Measurements from ENCODE around the gene CD74. TPM values are rescaled to one million over a fixed set of nuclear protein-coding genes. Genes with fewer than 3 reads are reported as not detected.
A peak's percentile ranks its signal among the peaks of the same experiment; 100 is the strongest.

CD74 gene
- total and polyA plus RNA-seq, 4 donors = 176 to 327 (median 257) TPM

GRCh38 chr5:150448952-150449516 is 36.3 kb upstream of the CD74 start:
- Histone ChIP-seq H3K36me3 (ENCODE audit: control insufficient read depth in 4 of 4, insufficient read depth in 3 of 4, low read depth in 1 of 4, low read length in 3 of 4) (peaks cover 17 to 40% (median 38%) of the 10 kb centered on the region in 4 donors), H3K9me3 (ENCODE audit: control insufficient read depth in 4 of 4, low read length in 3 of 4) (no peaks in the 10 kb centered on the region), H3K4me3 (ENCODE audit: low read depth in 1 of 3, low read length in 3 of 3) (peak overlapping the region; percentile 66 to 83 (median 68)), H3K27me3 (ENCODE audit: control insufficient read depth in 4 of 4, insufficient read depth in 4 of 4, low read length in 3 of 4) (no peaks in the 10 kb centered on the region), H3K4me1 (ENCODE audit: control insufficient read depth in 4 of 4, insufficient read depth in 4 of 4, low read length in 3 of 4) (peaks cover 0 to 18% (median 11%) of the 10 kb centered on the region in 4 donors), H3K27ac (ENCODE audit: low read depth in 1 of 2, low read length in 2 of 2) (peak overlapping the region; percentile 95 to 99), H3K9ac (ENCODE audit: low read depth in 1 of 2, low read length in 2 of 2) (peak overlapping the region; percentile 91 to 95)
- WGBS = under 1% methylated on average over 31 of the region's 31 CpGs
- TF ChIP-seq, protein P1, sequence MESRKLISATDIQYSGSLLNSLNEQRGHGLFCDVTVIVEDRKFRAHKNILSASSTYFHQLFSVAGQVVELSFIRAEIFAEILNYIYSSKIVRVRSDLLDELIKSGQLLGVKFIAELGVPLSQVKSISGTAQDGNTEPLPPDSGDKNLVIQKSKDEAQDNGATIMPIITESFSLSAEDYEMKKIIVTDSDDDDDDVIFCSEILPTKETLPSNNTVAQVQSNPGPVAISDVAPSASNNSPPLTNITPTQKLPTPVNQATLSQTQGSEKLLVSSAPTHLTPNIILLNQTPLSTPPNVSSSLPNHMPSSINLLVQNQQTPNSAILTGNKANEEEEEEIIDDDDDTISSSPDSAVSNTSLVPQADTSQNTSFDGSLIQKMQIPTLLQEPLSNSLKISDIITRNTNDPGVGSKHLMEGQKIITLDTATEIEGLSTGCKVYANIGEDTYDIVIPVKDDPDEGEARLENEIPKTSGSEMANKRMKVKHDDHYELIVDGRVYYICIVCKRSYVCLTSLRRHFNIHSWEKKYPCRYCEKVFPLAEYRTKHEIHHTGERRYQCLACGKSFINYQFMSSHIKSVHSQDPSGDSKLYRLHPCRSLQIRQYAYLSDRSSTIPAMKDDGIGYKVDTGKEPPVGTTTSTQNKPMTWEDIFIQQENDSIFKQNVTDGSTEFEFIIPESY (IDR thresholded peaks at IDR 0.05) = no peak
- TF ChIP-seq RAD21 (IDR thresholded peaks at IDR 0.05) (no peak), JUND (IDR thresholded peaks at IDR 0.05) (no peak), ATF3 (IDR thresholded peaks at IDR 0.05) (no peak), GABPA (IDR thresholded peaks at IDR 0.05 in 1 of 2, conservative IDR thresholded peaks at IDR 0.05 in 1 of 2) (no peak), HNF4G (IDR thresholded peaks at IDR 0.05) (no peak), TAF1 (conservative IDR thresholded peaks at IDR 0.05) (no peak), HNF4A (conservative IDR thresholded peaks at IDR 0.05) (no peak), FOXA2 (IDR thresholded peaks at IDR 0.05) (no peak), SP1 (IDR thresholded peaks at IDR 0.05) (no peak), FOXA1 (IDR thresholded peaks at IDR 0.05) (no peak), NR2F2 (IDR thresholded peaks at IDR 0.05) (no peak)
- TF ChIP-seq, protein P2, sequence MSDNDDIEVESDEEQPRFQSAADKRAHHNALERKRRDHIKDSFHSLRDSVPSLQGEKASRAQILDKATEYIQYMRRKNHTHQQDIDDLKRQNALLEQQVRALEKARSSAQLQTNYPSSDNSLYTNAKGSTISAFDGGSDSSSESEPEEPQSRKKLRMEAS (IDR thresholded peaks at IDR 0.05) = no peak
- TF ChIP-seq, protein P3, sequence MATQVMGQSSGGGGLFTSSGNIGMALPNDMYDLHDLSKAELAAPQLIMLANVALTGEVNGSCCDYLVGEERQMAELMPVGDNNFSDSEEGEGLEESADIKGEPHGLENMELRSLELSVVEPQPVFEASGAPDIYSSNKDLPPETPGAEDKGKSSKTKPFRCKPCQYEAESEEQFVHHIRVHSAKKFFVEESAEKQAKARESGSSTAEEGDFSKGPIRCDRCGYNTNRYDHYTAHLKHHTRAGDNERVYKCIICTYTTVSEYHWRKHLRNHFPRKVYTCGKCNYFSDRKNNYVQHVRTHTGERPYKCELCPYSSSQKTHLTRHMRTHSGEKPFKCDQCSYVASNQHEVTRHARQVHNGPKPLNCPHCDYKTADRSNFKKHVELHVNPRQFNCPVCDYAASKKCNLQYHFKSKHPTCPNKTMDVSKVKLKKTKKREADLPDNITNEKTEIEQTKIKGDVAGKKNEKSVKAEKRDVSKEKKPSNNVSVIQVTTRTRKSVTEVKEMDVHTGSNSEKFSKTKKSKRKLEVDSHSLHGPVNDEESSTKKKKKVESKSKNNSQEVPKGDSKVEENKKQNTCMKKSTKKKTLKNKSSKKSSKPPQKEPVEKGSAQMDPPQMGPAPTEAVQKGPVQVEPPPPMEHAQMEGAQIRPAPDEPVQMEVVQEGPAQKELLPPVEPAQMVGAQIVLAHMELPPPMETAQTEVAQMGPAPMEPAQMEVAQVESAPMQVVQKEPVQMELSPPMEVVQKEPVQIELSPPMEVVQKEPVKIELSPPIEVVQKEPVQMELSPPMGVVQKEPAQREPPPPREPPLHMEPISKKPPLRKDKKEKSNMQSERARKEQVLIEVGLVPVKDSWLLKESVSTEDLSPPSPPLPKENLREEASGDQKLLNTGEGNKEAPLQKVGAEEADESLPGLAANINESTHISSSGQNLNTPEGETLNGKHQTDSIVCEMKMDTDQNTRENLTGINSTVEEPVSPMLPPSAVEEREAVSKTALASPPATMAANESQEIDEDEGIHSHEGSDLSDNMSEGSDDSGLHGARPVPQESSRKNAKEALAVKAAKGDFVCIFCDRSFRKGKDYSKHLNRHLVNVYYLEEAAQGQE (IDR thresholded peaks at IDR 0.05) = no peak
- DNase-seq (ENCODE audit: low spot score) = no peak

DNA sequence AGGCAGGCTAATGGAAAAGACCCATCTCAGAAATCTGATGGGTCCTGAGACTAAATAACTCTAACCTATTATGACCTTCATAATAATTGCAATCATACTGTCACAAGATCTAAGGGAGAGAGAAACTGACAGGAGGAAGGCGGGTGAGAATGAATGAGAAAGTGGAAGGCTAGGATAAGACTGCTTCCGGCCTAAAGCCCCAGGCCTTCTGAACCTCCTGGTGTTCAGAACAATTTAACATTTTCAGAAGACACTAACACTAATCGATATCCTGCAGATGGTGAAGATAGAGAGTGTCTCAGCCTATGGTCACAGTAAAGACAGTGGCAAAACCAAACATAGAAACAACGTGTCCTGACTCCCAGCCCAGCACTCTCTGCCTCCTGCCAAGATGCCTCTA is 35.6 kb upstream of the CD74 start:
- H3K4me3 ChIP-seq (ENCODE audit: low read depth in 1 of 3, low read length in 3 of 3) = peak overlapping the region; percentile 66 to 83 (median 68)
- 29% methylated on average over 4 of the region's 4 CpGs for WGBS
- peaks cover 17 to 47% (median 45%) of the 10 kb centered on the region in 4 donors for H3K36me3 ChIP-seq (ENCODE audit: control insufficient read depth in 4 of 4, insufficient read depth in 3 of 4, low read depth in 1 of 4, low read length in 3 of 4)
- peak overlapping the region in 1 of 2 donors; percentile 95 for H3K27ac ChIP-seq (ENCODE audit: low read depth in 1 of 2, low read length in 2 of 2)
- H3K9ac ChIP-seq (ENCODE audit: low read depth in 1 of 2, low read length in 2 of 2) = peak overlapping the region; percentile 91 to 95
- DNase-seq (ENCODE audit: low spot score) = no peak
- peaks cover 0 to 18% (median 11%) of the 10 kb centered on the region in 4 donors for H3K4me1 ChIP-seq (ENCODE audit: control insufficient read depth in 4 of 4, insufficient read depth in 4 of 4, low read length in 3 of 4)
- H3K9me3 ChIP-seq (ENCODE audit: control insufficient read depth in 4 of 4, low read length in 3 of 4) = no peaks in the 10 kb centered on the region
- no peaks in the 10 kb centered on the region for H3K27me3 ChIP-seq (ENCODE audit: control insufficient read depth in 4 of 4, insufficient read depth in 4 of 4, low read length in 3 of 4)
- TF ChIP-seq SP1 (IDR thresholded peaks at IDR 0.05) (no peak), RAD21 (IDR thresholded peaks at IDR 0.05) (no peak), EGR1 (IDR thresholded peaks at IDR 0.05; ENCODE audit: low read depth in 2 of 2) (no peak), NR2F2 (IDR thresholded peaks at IDR 0.05) (no peak), RXRA (IDR thresholded peaks at IDR 0.05) (no peak), GABPA (IDR thresholded peaks at IDR 0.05 in 1 of 2, conservative IDR thresholded peaks at IDR 0.05 in 1 of 2) (no peak), HNF4A (conservative IDR thresholded peaks at IDR 0.05) (no peak), FOXA2 (IDR thresholded peaks at IDR 0.05) (no peak), FOXA1 (IDR thresholded peaks at IDR 0.05) (no peak), ATF3 (IDR thresholded peaks at IDR 0.05) (no peak), JUND (IDR thresholded peaks at IDR 0.05) (no peak), HNF4G (IDR thresholded peaks at IDR 0.05) (no peak), TAF1 (conservative IDR thresholded peaks at IDR 0.05) (no peak), YY1 (IDR thresholded peaks at IDR 0.05) (no peak)
- TF ChIP-seq, protein P2 (IDR thresholded peaks at IDR 0.05) = no peak
- TF ChIP-seq, protein P4, sequence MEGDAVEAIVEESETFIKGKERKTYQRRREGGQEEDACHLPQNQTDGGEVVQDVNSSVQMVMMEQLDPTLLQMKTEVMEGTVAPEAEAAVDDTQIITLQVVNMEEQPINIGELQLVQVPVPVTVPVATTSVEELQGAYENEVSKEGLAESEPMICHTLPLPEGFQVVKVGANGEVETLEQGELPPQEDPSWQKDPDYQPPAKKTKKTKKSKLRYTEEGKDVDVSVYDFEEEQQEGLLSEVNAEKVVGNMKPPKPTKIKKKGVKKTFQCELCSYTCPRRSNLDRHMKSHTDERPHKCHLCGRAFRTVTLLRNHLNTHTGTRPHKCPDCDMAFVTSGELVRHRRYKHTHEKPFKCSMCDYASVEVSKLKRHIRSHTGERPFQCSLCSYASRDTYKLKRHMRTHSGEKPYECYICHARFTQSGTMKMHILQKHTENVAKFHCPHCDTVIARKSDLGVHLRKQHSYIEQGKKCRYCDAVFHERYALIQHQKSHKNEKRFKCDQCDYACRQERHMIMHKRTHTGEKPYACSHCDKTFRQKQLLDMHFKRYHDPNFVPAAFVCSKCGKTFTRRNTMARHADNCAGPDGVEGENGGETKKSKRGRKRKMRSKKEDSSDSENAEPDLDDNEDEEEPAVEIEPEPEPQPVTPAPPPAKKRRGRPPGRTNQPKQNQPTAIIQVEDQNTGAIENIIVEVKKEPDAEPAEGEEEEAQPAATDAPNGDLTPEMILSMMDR (IDR thresholded peaks at IDR 0.05; ENCODE audit: low read depth, low read length, missing input control) = no peak
- TF ChIP-seq, protein P3 (IDR thresholded peaks at IDR 0.05) = no peak
